ENCODE data around the gene ADAMTS17.

The ADAMTS17 gene

GRCh38 chr15:100281096-100281917 lies 60.5 kb downstream of the ADAMTS17 start:
- no peak for TF ChIP-seq CTCF (IDR thresholded peaks at IDR 0.05; ENCODE audit: extremely low read depth, missing control alignments)
- no peak for DNase-seq (ENCODE audit: low spot score)

DNA sequence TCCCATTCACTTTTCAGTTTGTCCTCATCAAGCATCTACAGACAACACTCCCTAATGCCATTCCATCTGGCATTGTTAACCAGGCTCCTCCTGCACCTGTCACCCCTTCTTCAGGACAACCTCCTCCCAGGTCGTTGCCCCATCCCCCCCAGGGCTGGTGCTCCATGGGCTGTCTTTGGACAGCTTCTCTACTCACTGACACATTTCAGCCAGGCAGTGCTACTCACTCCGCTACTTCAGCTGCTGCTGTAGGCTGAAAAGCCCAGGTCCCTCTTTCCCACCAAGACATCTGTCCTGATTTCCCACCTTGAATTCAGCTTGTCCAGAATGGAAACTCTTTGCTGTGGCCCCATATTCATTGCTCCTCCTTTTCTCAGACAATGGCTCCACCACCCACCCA lies 61.9 kb downstream of the ADAMTS17 start:
- DNase-seq (ENCODE audit: low spot score) = no peak
- TF ChIP-seq CTCF (IDR thresholded peaks at IDR 0.05; ENCODE audit: extremely low read depth, missing control alignments) = no peak

GRCh38 chr15:100279446-100279845 lies 62.3 kb downstream of the ADAMTS17 start:
- DNase-seq (ENCODE audit: low spot score) = no peak
- TF ChIP-seq CTCF (IDR thresholded peaks at IDR 0.05; ENCODE audit: extremely low read depth, missing control alignments) = no peak

DNA sequence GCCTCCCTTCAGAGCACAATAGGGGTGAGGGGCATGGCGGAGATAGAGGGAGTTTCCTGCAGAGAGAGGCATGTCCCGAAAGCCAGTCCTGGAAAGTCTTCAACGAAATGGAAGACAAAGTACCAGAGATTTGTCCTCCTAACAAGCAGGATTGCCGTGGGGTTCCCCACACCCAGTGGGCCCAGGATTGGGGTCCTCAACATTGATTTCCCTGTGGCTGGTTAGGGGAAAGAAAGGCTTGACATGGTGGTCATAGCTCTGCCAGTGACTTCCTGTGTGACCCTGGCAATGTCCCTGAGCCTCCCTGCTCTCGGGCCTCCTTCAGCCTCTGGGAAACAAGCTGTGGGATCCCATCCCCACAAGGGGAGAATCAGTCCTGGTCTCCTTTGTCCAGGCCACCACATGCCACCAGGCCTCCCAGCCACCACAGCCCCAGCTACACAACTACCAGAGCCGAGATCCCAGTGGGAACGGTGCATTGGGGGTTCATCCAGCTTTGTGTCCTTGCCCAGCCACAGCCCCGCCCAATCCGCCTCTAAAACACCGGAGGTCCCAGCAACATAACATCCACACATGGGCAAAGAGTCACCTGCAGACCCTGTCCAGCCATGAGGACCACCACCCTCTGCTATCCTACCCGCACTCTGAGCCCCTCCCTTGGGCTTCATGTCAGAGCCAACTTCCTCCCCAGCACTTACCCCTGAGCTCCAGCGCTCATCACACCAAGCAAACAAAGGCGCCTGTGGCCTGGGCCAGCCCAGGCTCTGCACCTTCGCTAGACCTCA lies 63.0 kb downstream of the ADAMTS17 start:
- no peak for DNase-seq (ENCODE audit: low spot score)
- TF ChIP-seq CTCF (IDR thresholded peaks at IDR 0.05; ENCODE audit: extremely low read depth, missing control alignments) = no peak

GRCh38 chr15:100277087-100277855 lies 64.5 kb downstream of the ADAMTS17 start:
- DNase-seq (ENCODE audit: low spot score) = no peak
- no peak for TF ChIP-seq CTCF (IDR thresholded peaks at IDR 0.05; ENCODE audit: extremely low read depth, missing control alignments)

- DNase-seq (ENCODE audit: low spot score) = no peak
- no peak for TF ChIP-seq CTCF (IDR thresholded peaks at IDR 0.05; ENCODE audit: extremely low read depth, missing control alignments)
Observed at GRCh38 chr15:100276506-100276905, 65.3 kb downstream of the ADAMTS17 start.
